Body of pancreas (tissue), 4 donors: ENCODE measurements around the gene SLMAP.

Experiments
- CTCF ChIP-seq, 7 experiments: fragments of 450-650 bp in 4 of 7; fragments of 200-600 bp in 3 of 7; sonication (generic) in 3 of 7; IDR thresholded peaks; one replicate each; pipeline ENCODE4 v1.5.1; 2016 to 2019; ENCODE audit warnings: antibody characterized with exemption in 7 of 7
- POLR2A ChIP-seq, 3 donors: fragments of 450-650 bp; IDR thresholded peaks; one replicate each; pipeline ENCODE4 v1.6.1; 2016; ENCODE audit warnings: antibody characterized with exemption in 3 of 3, mild to moderate bottlenecking in 2 of 3

- TF ChIP-seq CTCF (IDR thresholded peaks at IDR 0.05) (no peak), POLR2A (IDR thresholded peaks at IDR 0.05) (no peak)
These were observed 47.6 kb downstream of the SLMAP start for GRCh38 chr3:57803647-57804081.
